ENCODE results near the gene EGR1. TPM values are rescaled to one million over a fixed set of nuclear protein-coding genes. Genes with fewer than 3 reads are reported as not detected.
A peak's percentile ranks its signal among the peaks of the same experiment; 100 is the strongest.

EGR1 gene
- total RNA-seq (2014; rRNA removed; shearing (Covaris generic)) (0.10 and 0.13 TPM in 2 replicates), total RNA-seq (2022) (0.79 and 1.1 TPM in 2 replicates), Bru-seq, nascent RNA (percentile 49 among the genes with signal in this experiment), BruChase-seq, experiment 1, labeled RNA remaining after a 6-hour chase (percentile 51 among the genes with signal in this experiment), BruChase-seq, experiment 2, labeled RNA remaining after a 2-hour chase (percentile 57 among the genes with signal in this experiment)
- long read RNA-seq: 0 reads

GRCh38 chr5:138465261-138466124 is at the start of gene EGR1:
Gene EGR1 (plus strand): TSS chr5:138465479. CDS start chr5:138465762, 283 bp downstream.
- Histone ChIP-seq H3K9me3 (ENCODE audit: low read length) (no peaks in the 10 kb centered on the region), H3K9me2 (ENCODE audit: insufficient read depth, low read length) (no peaks in the 10 kb centered on the region), H3K4me1 (ENCODE audit: insufficient read depth, low read length, poor library complexity, severe bottlenecking) (peaks cover 19% of the 10 kb centered on the region), H3K79me2 (ENCODE audit: insufficient read depth, low read depth, low read length) (no peaks in the 10 kb centered on the region), H3K4me3 (ENCODE audit: low read depth, low read length, poor library complexity, severe bottlenecking) (peak within 1 kb of the TSS; percentile 74), H3K36me3 (ENCODE audit: insufficient read depth, low read length) (no peaks in the 10 kb centered on the region), H4K20me1 (ENCODE audit: insufficient read depth, low read length) (no peaks in the 10 kb centered on the region), H3K4me2 (ENCODE audit: low read length) (peak within 1 kb of the TSS; percentile 91), H2AFZ (ENCODE audit: low read length) (peak within 1 kb of the TSS; percentile 93), H3K27ac (ENCODE audit: low read depth, low read length, poor library complexity, severe bottlenecking) (peak within 1 kb of the TSS; percentile 76)
- ChIA-PET POLR2A (interaction anchor here (0.6 to 0.7 kb wide), 4 partner anchors 66 to 1590 kb away, joined by 3 to 4 read pairs (median 4); partner anchors contain the start of gene BRD8), CTCF (ENCODE audit: unreplicated experiment) (interaction anchor here (0.6 kb wide), 1 partner anchor 24 kb away, joined by 3 read pairs; no protein-coding TSS in a partner anchor)
- intact Hi-C loops (cut with micrococcal nuclease; ENCODE audit: unreplicated experiment): no loop called here
- DNase-seq (ENCODE audit: low spot score): peak; percentile 92
- TF ChIP-seq EZH2phosphoT487 (IDR thresholded peaks at IDR 0.05; ENCODE audit: borderline replicate concordance, low read depth, low read length) (0 out of 2 replicates have a peak, but pooled peaks have one; percentile 14), CTCF (conservative IDR thresholded peaks at IDR 0.05; ENCODE audit: low read length) (no peak)
- no TSS peak for BruUV-seq (replicated peaks)

GRCh38 chr5:138418444-138418843 is 46.8 kb upstream of the EGR1 start:
- Histone ChIP-seq H3K27ac (ENCODE audit: low read depth, low read length, poor library complexity, severe bottlenecking) (no peak overlapping the region), H3K9me3 (ENCODE audit: low read length) (no peaks in the 10 kb centered on the region), H3K4me3 (ENCODE audit: low read depth, low read length, poor library complexity, severe bottlenecking) (no peak overlapping the region), H3K36me3 (ENCODE audit: insufficient read depth, low read length) (peaks cover 88% of the 10 kb centered on the region), H2AFZ (ENCODE audit: low read length) (no peak overlapping the region), H4K20me1 (ENCODE audit: insufficient read depth, low read length) (no peaks in the 10 kb centered on the region), H3K79me2 (ENCODE audit: insufficient read depth, low read depth, low read length) (no peaks in the 10 kb centered on the region), H3K4me2 (ENCODE audit: low read length) (no peak overlapping the region), H3K4me1 (ENCODE audit: insufficient read depth, low read length, poor library complexity, severe bottlenecking) (no peaks in the 10 kb centered on the region), H3K9me2 (ENCODE audit: insufficient read depth, low read length) (no peaks in the 10 kb centered on the region)
- POLR2A ChIA-PET: no interaction called here
- BruUV-seq (replicated peaks): no TSS peak
- intact Hi-C loops (cut with micrococcal nuclease; ENCODE audit: unreplicated experiment): no loop called here
- TF ChIP-seq CTCF (conservative IDR thresholded peaks at IDR 0.05; ENCODE audit: low read length) (no peak), EZH2phosphoT487 (IDR thresholded peaks at IDR 0.05; ENCODE audit: borderline replicate concordance, low read depth, low read length) (no peak)
- CTCF ChIA-PET (ENCODE audit: unreplicated experiment): no interaction called here
- no peak for DNase-seq (ENCODE audit: low spot score)

All from OCI-LY7 (cell line).